GM12801 (cell line): ENCODE results near the gene NLGN1.

Experiments
- CTCF ChIP-seq: IDR thresholded peaks from one replicate; pipeline ENCODE4 v1.5.1; 2011; ENCODE audit warnings: control low read depth; ENCODE audit not compliant: insufficient read length; ENCODE audit errors: extremely low read depth

The NLGN1 gene

GRCh38 chr3:173439004-173439403 is 41.5 kb downstream of the NLGN1 start:
- TF ChIP-seq CTCF = no peak

DNA sequence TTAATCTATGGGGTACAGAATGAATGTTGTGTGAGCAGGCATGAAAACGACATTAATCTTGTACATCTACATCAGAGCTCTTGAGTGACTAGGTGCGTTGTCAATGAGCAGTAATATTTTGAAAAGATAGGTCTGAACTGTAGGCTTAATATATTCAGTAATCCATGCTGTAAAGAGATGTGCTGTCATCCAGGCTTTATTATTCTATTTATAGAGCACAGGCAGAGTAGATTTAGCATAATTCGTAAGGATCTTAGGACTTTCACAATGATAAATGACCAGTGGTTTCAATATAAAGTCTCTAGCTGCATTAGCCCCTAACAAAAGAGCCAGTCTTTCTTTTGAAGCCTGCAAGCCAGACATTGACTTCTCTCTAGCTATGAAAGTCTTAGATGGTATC is 43.0 kb downstream of the NLGN1 start:
- TF ChIP-seq CTCF = no peak

GRCh38 chr3:173463250-173463649 is 65.7 kb downstream of the NLGN1 start:
- TF ChIP-seq CTCF = no peak

DNA sequence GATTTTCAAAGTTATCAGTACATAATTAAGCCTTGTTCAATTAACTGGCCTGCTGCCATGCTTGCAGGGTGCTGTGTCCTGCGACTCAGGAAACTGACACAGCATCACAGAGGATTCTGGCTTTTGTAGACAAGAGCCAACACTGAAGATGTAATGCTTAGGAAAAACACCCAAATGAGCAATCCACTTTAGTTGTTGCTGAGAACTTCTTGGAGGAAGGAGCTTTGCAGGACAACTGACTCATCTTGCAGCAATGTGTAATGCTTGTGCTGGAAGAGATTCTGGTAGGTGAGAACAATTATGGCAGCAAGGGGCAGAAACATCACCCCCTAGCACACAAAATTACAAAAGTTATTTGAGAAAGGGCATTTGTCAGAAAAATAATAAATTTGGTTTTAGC is 67.6 kb downstream of the NLGN1 start:
- no peak for TF ChIP-seq CTCF

DNA sequence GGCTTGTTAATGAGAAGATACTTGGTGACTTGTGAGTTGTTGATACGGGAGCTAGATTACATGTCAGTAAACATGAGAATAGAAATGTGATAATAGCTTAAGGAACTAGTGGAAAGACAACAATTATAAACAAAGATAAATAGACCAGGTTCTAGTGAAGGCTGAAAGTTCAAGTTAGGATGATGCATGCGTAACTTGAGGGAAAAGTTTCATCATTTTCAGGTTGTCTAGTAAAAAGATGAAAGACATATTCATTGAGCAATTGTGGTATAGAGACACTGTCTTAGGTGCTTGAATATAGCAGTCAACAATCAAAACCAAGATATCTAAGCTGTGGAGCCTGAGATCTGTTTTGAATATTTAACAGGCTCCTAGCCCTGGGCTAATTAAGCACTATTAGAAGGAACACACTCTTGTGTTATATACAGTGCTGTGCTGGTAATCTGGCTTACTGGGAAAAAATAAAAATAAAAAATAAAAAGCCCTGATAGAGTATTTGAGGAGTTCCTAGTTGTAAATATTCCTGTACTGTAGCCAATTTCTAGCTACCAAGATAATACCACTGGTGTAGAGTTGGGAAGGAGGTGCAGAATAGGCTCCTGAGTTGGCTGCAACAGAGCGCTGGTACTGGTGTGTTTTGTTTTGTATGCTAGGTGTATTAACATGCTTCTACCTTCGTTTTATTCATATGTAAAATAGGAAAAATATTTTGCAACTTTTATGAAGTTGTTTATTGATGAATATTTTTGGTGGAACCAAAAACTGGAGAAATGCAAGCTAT is 68.5 kb downstream of the NLGN1 start:
- no peak for TF ChIP-seq CTCF

- no peak for TF ChIP-seq CTCF
These were observed 70.0 kb downstream of the NLGN1 start for GRCh38 chr3:173467501-173467900.

DNA sequence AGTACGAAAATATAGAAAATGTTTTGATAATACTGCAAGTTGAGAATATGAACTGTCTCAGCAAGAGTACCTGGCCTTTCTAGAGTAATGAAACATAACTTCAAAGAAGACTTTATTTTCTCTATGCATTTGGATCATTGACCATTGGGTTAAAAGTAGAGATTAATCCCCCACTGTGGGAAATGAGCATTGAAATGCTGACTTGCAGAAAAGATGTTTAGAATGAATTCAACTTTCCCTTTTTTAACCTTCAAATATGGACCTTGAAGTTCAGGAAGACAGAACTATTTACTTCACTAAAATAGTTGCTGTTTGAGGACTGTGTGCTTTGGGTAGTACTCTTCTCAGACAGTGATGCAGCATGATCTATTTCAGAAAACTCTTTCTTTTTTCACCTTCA is 75.7 kb downstream of the NLGN1 start:
- no peak for TF ChIP-seq CTCF
